Activated T-cell treated with anti-CD3 and anti-CD28 coated beads for 48 hours (primary cell): ENCODE data around the gene UQCR11.

Source experiments
- DNase-seq: peaks from one replicate; pipeline ENCODE4 v3.0.0-alpha.2; 2020; ENCODE audit warnings: low read depth

The UQCR11 gene

DNA sequence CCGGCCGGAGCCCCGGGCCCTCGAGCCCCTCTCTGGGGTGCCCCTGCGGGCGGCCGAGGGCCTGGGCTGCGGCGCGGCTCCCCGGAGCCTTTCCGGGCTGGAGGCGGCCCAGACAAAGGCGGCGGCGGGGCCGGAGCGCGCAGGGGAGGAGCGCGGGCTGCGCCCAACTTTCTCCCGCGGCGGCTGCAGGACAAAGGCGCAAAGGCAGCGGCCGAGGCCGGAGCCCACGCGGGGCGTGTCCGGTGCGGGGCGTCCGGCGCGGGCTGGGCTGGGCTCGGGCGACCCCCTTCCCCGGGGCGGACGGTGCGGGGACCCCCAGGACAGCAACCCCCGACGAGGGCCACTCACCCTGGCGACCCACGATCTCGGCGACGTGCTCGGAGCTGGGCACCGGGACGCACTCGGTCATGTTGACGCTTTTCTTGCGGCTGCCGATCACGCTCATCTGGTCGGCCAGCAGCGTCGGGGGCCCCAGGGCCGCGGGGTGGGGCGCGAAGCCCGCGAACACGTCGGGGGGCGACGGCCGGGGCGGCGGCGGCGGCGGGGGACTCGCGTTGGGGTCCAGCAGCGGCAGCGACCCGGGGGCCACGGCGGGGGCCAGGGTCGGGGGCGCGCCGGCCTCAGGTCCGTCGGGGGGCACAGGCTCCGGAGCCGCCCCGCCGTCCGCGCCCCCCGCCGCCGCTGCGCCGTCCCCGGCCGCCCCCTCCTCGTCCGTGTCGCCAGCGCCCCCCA is 38.0 kb downstream of the UQCR11 start:
- no peak for DNase-seq

DNA sequence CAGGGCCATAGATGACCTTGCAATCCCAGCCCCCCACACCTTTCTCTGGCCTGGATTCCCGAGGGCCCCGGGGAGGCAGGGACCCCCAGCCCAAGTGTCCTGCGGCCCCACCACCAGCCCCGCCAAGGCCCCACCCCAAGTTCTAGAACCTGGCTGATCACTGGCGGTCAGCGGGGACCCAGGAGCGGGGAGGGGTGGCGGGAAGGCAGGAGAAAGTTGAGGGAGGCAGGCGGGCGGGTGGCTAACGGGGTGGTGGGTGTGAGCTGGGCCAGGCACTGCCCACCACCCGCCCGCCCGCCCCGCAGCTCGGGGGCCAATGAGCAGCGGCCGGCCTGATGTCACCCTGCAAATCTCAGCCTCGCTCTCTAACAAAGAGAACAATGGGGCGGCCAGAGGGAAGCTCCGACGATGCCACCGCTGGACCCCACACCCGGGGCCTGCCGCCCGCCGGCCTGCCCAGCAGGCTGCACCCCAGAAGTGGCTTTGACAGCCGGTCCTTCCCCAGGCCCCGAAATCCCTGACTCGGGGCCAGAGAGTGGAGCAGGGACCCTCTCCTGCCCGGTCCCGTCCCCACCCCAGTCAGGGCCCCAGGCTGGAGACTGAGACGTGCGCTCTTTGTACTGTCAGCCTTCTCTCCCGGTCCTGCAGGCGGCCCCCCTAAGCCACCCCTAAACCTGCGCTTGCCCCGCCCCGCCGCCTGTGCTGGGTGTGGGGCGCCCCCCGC is 38.7 kb downstream of the UQCR11 start:
- no peak for DNase-seq

GRCh38 chr19:1563251-1563650 is 42.0 kb downstream of the UQCR11 start:
- no peak for DNase-seq

GRCh38 chr19:1561236-1561842 is 43.9 kb downstream of the UQCR11 start:
- no peak for DNase-seq

- DNase-seq, result no peak
Observed at GRCh38 chr19:1560286-1560882, 44.9 kb downstream of the UQCR11 start.

GRCh38 chr19:1558552-1558951 is 46.7 kb downstream of the UQCR11 start:
- DNase-seq, result no peak

DNA sequence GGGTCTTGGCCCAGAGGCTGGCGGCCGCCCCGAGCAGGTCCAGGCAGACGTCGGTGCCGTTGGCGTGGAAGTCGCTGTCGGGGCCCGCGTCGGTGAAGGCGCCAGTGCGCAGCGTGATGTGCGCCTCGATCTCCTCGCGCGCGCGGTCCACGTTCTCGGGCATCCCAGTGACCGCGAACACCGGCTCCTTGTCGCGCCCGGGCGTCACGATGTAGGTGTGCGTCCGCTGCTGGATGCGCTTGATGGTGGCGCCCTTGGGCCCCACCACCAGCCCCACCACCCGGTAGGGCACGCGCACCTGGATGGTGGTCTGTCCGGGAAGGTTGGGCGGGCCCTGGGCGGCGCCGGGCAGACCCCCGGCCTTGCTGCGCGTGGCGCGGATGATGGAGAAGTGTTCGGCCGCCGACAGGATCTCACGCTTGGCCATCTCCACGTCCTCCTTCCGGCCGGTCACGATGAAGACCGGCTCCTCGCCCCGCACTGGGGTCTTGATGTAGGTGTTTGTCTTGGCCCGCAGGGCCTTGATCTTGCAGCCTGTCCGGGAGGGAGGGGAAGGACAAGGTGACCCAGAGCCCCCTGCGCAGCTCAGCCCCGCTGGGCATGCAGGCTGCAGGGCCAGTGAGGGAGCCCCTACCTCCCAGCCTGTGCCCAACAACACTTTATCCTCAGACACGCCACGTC is 48.7 kb downstream of the UQCR11 start:
- DNase-seq, result no peak

DNA sequence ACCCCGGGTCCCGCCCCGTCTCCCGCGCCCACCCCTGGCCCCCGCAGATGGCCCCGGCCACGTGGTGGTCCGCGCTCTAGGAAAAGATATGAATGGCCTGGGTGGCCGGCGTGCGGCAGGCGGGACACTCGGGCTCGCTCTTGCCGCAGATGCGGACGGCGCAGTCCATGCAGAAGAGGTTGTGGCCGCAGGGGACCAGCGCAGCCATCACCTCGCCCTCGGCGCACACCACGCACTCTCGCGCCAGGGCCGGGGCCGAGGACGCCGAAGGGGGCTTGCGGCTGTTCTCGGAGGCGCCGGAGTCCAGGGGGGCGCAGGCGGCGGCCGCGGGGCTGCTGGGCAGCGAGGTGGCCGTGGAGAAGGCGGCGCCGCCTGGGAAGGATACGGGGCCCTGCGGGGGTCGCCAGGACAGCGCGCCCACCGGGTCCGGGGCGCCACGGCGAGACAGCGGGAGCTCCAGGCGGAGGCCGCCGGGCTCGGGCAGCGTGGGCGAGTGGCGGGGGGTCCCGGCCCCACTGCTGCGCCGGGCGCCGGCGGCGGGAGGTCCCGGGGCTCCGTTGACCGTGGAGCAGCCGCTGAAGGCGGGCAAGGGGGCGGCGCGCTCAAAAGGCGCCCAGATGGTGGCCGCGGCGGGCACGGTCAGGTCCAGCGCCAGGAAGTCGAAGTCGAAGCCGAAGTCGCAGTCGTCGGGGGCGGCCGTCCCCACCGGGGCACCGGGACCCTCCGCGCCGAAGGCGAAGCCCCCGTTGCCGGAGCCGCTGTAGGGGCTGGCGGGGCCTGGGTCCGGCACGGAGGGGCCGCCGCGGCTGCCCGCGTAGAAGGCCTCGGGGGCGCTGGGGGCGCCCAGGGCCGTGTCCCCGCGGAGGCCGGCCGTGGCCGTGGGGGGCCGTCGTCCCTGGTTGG is 49.5 kb downstream of the UQCR11 start:
- DNase-seq, result no peak

DNA sequence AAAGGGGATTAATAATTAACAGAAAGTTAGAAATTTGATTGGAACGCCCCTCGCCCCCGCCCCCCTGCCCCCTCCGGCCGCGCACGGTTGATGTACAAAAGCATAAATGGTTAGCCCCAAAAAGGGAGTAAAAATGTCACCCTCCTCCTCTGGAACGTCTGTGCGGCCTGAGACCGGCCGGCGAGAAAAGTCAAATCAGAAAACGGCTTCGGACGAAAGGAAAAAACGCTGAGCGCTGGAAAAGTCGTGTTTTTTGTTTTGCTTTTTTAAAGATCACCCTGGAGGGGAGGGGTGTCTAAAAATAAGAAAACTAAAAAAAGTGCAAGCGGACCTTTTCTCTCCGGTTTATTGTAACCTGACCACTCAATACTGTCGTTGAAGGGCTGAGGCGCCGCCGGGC is 50.3 kb downstream of the UQCR11 start:
- no peak for DNase-seq

GRCh38 chr19:1553415-1553814 is 51.8 kb downstream of the UQCR11 start:
- DNase-seq, result no peak

DNA sequence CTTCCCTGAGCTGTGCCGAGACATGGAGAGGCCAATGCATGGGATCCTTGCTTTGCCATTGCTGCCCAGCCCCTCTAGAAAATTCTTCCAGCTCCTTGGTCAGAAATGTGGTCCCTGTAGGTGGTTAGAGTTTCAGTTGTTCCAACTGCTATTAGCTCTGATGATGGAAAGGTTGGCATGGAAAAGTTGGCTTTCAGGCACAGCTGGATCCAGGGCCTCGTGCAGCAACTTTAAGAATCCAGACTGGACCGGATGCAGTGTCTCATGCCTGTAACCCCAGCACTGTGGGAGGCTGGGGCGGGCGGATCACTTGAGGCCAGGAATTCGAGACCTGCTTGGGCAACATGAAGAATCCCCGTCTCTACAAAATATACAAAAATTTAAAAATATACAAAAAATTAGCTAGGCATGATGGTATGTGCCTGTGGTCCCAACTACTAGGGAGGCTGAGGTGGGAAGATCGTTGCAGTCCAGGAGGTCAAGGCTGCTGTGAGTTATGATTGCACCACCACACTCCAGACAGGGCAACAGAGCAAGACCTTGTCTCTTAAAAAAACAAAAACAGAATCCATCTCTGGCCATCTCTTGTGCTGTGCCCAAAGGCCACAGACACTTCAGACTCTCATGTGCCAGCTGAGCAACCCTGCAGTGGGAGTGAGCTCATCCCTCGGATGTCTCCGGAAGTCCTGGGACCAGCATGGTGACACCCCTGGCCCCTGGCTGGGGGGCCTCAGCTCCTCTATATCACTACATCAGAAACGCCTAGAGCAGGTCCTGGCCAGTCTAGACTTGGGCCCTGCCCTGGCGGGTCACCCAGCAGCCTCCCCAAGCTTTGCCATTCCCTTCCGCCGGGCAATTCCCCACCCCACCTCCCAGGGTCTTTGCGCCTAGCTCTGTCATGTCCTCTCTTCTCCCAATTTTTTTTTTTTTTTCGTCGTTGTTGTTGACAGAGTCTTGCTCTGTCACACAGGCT is 53.9 kb downstream of the UQCR11 start:
- no peak for DNase-seq

GRCh38 chr19:1549332-1549945 is 55.8 kb downstream of the UQCR11 start:
- no peak for DNase-seq
